ENCODE measurements around the gene SND1.

DNA sequence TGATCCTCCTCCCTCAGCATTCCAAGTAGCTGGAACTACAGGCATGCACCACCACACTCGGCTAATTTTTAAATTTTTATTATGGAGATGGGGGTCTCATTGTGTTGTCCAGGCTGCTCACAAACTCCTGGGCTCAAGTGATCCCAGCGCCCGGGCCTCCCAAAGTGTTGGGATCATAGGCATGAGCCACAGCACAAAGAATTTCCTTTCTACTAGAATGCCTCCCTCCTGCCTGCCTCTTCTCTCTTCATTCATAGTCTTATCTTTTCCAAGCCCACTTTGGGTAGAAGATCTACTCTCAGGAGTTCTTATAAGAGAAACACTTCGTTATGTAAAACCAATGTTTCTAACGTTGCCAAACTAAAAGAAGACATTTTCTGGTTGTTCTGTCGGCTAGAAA, 235.1 kb downstream of the SND1 start:
- TF ChIP-seq, protein P1, sequence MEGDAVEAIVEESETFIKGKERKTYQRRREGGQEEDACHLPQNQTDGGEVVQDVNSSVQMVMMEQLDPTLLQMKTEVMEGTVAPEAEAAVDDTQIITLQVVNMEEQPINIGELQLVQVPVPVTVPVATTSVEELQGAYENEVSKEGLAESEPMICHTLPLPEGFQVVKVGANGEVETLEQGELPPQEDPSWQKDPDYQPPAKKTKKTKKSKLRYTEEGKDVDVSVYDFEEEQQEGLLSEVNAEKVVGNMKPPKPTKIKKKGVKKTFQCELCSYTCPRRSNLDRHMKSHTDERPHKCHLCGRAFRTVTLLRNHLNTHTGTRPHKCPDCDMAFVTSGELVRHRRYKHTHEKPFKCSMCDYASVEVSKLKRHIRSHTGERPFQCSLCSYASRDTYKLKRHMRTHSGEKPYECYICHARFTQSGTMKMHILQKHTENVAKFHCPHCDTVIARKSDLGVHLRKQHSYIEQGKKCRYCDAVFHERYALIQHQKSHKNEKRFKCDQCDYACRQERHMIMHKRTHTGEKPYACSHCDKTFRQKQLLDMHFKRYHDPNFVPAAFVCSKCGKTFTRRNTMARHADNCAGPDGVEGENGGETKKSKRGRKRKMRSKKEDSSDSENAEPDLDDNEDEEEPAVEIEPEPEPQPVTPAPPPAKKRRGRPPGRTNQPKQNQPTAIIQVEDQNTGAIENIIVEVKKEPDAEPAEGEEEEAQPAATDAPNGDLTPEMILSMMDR (IDR thresholded peaks at IDR 0.05): no peak
- no peak for TF ChIP-seq EZH2 (IDR thresholded peaks at IDR 0.05; ENCODE audit: borderline replicate concordance, insufficient read depth, low read depth, low read length, poor library complexity, severe bottlenecking)

Data from B cell (primary cell).